Measurements from ENCODE around the gene VDAC2. TPM values are rescaled to one million over a fixed set of nuclear protein-coding genes. Genes with fewer than 3 reads are reported as not detected.
"Not testable (repeated sequence)": the region's sequence is repeated elsewhere in the genome, so short reads cannot be mapped to it uniquely, and the experiment has no call there.

VDAC2 gene
- total RNA-seq, 1 experiment from 2014 or later, result 285 TPM

DNA sequence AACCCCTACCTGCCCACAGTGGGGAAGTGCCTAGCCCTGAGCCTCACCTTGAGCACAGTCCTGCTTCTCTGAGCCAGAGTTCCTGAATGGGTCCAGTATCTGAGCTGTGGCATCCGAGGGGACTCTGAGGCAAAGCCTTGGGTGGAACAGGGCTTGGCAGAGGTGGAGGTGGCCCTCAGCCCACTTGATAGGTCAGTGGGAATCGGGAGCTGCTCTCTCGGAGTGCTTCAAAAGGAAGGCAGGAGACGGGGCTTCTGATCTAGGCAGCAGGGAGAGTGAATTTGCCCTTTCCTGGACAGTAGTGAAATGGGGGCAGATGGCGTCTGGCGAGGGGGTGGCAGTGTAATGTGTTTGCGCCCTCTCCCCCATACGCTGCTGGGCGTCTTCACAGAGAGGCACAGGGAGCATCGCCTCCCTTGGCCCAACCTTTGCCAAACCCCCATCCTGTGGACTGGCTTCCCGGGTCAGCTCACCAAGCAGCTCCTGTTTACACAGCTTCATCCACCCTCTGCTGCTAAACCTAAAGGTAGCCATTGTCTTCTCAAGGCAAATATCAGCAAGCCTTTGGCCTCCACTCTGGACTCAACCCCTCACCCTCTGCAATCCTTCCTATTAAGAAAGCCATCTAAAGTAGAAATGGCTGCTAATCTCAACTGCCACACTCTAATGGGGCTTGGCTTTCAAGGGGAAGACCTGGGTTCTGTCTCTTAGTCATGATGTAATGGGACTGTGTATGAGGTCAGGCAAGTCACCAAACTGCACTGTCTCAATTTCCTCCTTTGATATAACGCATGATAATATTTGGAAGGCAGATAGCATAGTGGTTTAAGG is 21.1 kb upstream of the VDAC2 start:
- no peak overlapping the region for H3K4me3 ChIP-seq
- H3K9me3 ChIP-seq (replicated peaks), result no peaks in the 10 kb centered on the region
- H3K27me3 ChIP-seq, result no peaks in the 10 kb centered on the region
- no peak for DNase-seq
- no peaks in the 10 kb centered on the region for H3K4me1 ChIP-seq
- no peak overlapping the region for H3K27ac ChIP-seq
- no peaks in the 10 kb centered on the region for H3K36me3 ChIP-seq

DNA sequence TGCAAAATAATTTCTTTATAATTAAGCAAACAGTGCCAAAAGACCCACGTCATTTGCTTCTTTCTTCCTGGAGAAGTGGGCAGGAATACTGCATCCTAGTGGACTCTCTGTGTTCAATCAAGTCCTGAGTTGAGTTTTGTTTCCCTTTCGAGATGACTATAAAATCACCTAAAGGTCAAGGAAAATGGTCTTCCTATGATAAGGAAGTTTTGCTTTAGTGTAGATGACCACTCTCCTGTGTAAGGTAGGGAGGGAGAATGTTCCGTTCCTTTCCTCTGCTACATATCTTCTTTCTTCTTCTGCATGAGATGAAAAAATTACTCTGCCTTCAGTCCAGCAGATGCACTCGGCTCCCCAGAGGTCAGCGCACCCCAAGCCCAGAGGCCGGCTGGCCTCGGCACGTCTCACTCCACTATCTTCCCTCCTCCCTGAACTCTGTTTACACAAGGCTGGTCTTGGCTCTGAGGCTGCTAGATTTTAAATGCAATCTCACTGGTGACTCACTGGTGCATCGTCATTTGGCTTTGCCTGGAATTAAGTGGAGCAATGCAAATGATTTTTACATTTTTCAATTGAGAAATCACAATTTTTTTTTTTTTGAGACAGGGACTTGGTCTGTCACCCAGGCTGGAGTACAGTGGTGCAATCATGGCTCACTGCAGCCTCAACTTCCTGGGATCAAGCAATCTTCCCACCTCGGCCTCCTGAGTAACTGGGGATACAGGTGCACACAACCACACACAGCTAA is 18.6 kb upstream of the VDAC2 start:
- no peaks in the 10 kb centered on the region for H3K36me3 ChIP-seq
- DNase-seq, result no peak

DNA sequence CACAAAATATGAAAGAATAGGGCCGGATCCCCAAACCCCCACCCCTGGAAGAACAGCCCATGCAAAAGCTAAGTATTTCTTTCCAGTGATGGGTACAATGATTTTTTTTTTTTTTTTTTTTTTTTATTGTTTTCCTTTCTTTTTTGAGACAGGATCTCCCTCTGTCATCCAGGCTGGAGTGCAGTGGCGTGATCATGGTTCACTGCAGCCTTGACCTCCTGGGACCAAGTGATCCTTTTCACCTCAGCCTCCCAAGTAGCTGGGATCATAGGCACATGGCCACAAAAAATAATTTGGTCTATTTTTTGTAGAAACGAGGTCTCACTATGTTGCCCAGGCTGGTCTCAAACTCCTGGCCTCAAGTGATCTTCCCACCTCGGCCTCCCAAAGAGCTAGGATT is 16.0 kb upstream of the VDAC2 start:
- H3K36me3 ChIP-seq, DNase-seq, H3K27ac ChIP-seq: not testable (repeated sequence)

More for the DNA sequence above, 18.6 kb upstream of the VDAC2 start:
- H3K27ac ChIP-seq, result no peak overlapping the region
- no peaks in the 10 kb centered on the region for H3K27me3 ChIP-seq
- no peak overlapping the region for H3K4me3 ChIP-seq
- no peaks in the 10 kb centered on the region for H3K4me1 ChIP-seq
- no peaks in the 10 kb centered on the region for H3K9me3 ChIP-seq (replicated peaks)

DNA sequence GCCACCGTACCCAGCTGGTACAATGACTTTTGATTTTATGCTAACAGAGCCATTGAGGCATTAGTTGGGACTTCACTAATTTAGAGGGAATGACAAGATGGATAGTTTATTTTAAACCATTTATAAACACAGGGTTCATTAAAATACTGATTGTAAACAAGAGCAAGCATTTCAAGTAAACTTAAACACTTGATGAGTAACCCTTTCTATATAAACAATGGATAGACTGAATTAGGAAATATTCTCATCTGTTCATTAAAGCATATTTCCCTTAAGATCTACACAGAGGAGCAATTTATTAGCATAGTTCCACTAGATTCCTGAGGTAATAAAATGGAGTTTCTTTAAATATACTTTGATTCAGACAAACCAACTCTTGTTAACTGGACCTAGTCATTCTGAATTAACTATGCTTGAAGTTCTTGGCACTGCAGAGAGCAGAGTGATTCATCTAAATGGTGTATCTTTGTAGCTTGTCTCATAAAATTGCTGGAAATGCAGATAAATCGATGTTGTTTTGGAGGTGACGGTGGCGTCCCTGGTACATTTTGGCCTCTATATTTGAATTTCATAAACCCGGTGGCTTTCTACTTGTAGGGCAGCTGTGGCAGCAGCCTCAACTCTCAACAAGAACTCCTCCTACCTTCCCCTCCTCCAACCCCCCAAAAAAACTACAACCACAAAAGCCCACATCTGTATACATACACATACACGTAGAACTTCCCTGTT is 15.4 kb upstream of the VDAC2 start:
- Histone ChIP-seq H3K9me3 (replicated peaks) (no peaks in the 10 kb centered on the region), H3K4me3 (no peak overlapping the region), H3K4me1 (no peaks in the 10 kb centered on the region), H3K27me3 (no peaks in the 10 kb centered on the region), H3K36me3 (no peaks in the 10 kb centered on the region), H3K27ac (no peak overlapping the region)
- no peak for DNase-seq

More for the DNA sequence above, 16.0 kb upstream of the VDAC2 start:
- not testable (repeated sequence) for H3K9me3 ChIP-seq (replicated peaks); H3K4me3 ChIP-seq; H3K4me1 ChIP-seq; H3K27me3 ChIP-seq

DNA sequence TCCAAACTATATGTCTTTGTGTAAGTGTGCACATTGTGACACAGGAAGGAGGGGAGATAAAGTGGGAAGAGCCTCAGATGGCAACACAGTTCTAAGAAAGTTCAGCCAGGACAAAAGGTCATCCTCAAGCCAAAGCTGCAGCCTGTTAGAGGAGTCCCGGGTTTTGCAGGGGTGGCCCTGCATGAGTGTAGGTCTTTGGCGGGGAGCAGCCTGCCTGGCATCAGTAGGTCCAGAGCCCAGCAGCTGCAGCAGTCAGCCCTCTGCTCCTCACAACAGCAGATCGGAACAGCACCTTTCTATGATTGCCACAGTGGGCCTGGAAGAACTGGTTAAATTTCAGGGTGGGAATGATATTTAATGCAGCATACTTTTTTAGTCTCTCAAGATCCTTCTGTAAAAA is 13.5 kb upstream of the VDAC2 start:
- no peak overlapping the region for H3K27ac ChIP-seq
- no peak for DNase-seq
- no peaks in the 10 kb centered on the region for H3K9me3 ChIP-seq (replicated peaks)
- no peaks in the 10 kb centered on the region for H3K27me3 ChIP-seq
- H3K36me3 ChIP-seq, result no peaks in the 10 kb centered on the region
- H3K4me1 ChIP-seq, result no peaks in the 10 kb centered on the region
- no peak overlapping the region for H3K4me3 ChIP-seq

DNA sequence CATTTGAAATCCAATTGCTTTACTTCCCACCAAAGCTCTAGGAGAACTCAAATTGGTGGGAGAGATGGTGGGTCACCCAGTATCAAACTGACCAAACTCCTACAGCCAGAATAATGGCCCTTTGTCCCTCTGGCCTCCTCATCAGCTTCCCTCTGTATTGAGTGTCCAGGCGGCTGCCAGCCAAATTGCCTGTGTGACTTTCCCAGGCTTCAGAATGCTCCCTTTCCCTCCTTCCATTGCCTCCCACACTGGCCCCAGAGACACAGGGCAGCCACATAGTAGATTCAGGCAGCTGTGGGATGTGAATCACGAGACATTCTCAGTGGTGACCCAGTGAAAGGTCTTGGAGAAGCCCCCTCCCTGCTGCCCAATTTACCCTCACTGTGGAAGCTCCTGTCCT is 12.7 kb upstream of the VDAC2 start:
- Histone ChIP-seq H3K36me3 (no peaks in the 10 kb centered on the region), H3K4me3 (no peak overlapping the region), H3K4me1 (no peaks in the 10 kb centered on the region), H3K27ac (no peak overlapping the region), H3K27me3 (no peaks in the 10 kb centered on the region), H3K9me3 (replicated peaks) (no peaks in the 10 kb centered on the region)
- no peak for DNase-seq

DNA sequence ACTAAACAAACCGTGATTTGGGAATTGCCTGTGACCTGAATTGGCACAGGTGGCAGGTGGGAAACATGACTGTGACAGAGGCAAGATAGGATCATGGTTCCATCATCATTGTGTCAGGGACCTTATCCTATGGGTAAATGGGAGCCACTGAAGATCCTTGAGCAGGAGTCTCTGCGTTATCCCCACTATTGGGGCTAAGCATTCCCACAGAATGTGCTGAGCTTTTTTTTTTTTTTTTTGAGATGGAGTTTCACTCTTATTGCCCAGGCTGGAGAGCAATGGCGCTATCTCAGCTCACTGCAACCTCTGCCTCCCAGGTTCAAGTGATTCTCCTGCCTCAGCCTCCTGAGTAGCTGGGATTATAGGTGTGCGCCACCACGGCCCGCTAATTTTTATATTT is 10.6 kb upstream of the VDAC2 start:
- H3K4me1 ChIP-seq; H3K4me3 ChIP-seq; H3K27me3 ChIP-seq; H3K36me3 ChIP-seq; H3K27ac ChIP-seq; DNase-seq; H3K9me3 ChIP-seq (replicated peaks): not testable (repeated sequence)

DNA sequence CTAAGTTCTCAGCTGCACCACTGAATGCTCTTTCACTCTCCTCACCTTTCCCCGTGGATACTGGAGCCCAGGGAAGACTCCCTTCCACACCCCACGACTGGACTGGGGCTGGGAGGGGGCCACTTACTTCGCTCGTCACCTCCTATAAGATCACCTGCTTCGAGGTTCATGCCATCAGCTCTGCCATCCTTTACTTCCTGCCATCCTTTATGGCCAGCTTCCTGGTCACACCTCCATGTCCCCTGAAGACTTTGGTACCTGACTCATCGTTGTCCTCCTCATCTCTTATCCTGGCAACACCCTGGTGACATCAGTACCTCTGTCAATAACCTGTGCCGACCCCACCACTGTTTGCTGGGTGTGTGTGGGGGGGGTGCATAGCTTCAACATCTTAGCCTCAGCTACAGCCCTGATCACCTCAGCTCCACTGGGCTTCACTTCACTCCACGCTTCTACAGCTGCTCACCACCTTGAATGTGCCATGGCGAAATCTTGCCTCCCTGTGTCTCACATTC is 8.7 kb upstream of the VDAC2 start:
- Histone ChIP-seq H3K4me1 (no peaks in the 10 kb centered on the region), H3K36me3 (no peaks in the 10 kb centered on the region), H3K27ac (no peak overlapping the region), H3K27me3 (no peaks in the 10 kb centered on the region), H3K4me3 (no peak overlapping the region), H3K9me3 (replicated peaks) (no peaks in the 10 kb centered on the region)
- no peak for DNase-seq

DNA sequence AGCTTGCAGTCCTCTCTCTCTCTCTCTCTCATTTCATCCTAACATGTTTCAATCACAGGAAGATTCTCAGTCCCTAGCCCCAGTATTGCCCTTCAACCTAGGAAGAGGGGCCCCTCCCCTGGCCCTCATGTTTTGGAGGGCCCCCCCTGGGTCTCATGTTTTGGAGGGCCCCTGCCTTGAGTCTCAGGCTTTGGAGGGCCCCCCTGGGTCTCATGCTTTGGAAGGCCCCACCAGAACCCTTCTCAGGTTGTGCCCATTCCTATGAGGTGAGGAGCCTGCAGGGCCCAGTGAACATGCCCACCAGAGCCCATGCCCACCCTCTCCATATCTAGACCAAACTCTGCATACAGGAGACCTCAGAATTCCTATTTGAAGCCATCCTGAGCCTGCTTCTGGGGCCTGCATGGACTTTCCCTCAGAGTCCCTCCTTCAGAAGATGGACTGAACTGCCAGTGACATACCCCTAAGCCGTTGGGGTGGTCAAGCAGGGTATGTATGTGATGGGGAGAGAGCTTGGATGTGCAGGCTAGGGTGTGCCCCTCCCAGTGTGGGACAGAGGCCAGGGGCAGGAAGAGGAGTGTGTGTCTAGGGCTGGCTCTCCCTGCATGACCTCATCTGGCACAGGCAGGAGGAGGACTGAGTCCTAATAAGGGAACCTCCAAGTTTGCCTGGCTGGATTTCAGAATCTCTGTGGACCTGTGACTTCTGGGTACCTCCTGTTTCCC is 8.1 kb upstream of the VDAC2 start:
- Histone ChIP-seq H3K36me3 (no peaks in the 10 kb centered on the region), H3K9me3 (replicated peaks) (no peaks in the 10 kb centered on the region), H3K4me1 (no peaks in the 10 kb centered on the region), H3K27ac (no peak overlapping the region), H3K27me3 (no peaks in the 10 kb centered on the region), H3K4me3 (no peak overlapping the region)
- DNase-seq, result no peak

DNA sequence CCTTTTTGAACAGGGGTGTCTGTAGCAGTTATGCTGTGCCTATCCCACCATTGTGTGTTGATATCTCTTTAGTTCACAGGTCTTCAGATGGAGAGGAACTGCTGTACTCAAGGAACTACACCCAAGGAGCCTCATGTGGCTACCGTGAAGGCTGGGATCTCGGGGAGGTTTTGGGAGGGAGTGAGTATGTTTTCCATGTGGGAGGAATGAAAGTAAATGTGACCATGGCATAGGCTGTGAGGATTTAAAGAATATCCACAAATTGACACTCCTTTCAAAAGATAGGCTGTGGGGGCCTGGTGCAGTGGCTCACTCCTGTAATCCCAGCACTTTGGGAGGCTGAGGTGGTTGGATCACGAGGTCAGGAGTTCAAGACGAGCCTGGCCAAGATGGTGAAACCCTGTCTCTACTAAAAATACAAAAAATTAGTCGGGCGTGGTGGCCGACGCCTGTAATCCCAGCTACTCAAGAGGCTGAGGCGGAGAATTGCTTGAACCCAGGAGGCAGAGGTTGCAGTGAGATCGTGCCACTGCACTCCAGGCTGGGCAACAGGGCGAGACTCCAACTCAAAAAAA is 7.5 kb upstream of the VDAC2 start:
- not testable (repeated sequence) for DNase-seq; H3K27ac ChIP-seq; H3K4me1 ChIP-seq; H3K4me3 ChIP-seq; H3K27me3 ChIP-seq; H3K36me3 ChIP-seq; H3K9me3 ChIP-seq (replicated peaks)

DNA sequence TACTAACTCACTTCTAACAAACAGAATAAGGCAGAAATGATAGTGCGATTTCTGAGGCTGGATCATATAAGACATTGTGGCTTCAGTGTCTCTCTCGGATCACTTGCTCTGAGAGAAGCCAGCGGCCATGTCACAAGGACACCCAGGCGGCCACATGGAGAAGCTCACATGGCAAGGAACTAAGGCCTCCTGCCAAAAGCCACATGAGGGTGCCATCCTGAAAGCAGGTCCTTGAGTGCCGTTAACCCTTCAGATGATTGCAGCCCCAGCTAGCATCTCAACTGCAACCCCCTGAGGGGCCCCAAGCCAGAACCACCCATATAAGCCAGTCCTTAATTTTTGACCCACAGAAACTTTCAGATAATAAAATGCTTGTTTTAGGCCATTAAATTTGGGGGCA is 6.9 kb upstream of the VDAC2 start:
- H3K27ac ChIP-seq, result no peak overlapping the region
- no peaks in the 10 kb centered on the region for H3K27me3 ChIP-seq
- no peaks in the 10 kb centered on the region for H3K9me3 ChIP-seq (replicated peaks)
- no peak overlapping the region for H3K4me3 ChIP-seq
- H3K36me3 ChIP-seq, result no peaks in the 10 kb centered on the region
- no peak for DNase-seq
- no peaks in the 10 kb centered on the region for H3K4me1 ChIP-seq

DNA sequence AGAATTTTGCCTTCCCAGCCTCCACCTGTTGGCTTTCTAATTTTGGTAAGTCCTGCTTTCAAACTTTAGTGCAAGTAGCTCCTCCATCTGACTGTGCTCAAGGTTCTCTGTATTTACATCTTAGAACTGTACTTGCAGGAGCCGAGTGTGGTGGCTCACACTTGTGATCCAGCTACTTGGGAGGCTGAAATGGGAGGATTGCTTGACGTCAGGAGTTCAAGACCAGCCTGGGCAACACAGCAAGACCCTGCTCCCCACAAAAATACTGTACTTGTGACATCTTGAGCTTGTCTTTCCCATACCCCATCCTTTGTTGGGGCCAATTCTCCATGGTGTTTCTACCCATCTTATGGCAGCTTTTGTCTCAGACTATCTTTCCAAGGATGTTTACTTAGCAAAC is 4.7 kb upstream of the VDAC2 start:
- Histone ChIP-seq H3K36me3 (no peaks in the 10 kb centered on the region), H3K27me3 (no peaks in the 10 kb centered on the region), H3K27ac (no peak overlapping the region), H3K4me3 (no peak overlapping the region), H3K9me3 (replicated peaks) (no peaks in the 10 kb centered on the region), H3K4me1 (no peaks in the 10 kb centered on the region)
- DNase-seq, result no peak

DNA sequence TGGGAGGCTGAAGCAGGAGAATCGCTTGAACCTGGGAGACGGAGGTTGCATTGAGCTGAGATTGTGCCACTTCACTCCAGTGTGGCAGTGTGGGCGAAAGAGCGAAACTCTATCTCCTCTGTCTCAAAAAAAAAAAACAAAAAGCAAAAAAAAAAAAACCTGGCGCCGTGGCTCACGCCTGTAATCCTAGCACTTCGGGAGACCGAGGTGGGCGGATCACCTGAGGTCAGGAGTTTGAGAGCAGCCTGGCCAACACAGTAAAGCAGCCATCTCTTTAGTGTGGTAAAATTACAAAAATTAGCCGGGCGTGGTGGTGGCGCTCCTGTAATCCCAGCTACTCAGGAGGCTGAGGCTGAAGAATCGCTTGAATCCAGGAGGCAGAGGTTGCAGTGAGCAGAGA is 4.0 kb upstream of the VDAC2 start:
- not testable (repeated sequence) for H3K36me3 ChIP-seq; H3K9me3 ChIP-seq (replicated peaks); H3K27ac ChIP-seq; DNase-seq; H3K4me1 ChIP-seq; H3K27me3 ChIP-seq; H3K4me3 ChIP-seq

DNA sequence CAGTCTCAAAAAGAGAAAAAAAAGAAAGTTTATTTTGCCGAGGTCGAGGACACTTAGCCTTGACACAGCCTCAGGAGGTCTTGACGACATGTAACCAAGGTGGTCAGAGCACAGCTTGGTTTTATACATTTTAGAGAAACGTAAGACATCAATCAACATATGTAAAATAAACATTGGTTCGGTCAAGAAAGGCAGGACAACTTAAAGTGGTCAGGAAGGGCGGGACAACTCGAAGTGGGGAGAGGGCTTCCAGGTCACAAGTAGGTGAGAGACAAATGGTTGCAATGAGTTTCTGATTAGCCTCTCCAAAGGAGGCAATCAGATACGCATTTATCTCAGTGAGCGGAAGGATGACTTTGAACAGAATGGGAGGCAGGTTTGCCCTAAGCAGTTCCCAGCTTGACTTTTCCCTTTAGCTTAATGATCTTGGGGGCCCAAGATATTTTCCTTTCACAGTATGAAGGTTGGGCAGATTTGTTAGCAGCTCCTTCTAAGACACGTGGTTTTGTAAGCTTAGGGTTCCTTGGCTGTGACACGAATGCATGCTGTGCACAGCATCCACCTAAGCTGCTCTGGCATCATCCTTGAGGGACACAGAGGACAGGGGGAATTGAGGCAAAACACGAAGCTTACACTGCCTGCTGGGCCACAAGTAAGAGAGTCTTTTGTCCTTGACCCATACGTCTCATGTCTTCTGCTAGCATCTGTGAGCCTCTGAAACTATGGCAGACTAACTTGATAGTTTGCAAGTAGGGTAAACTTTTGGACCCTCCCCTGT is 3.3 kb upstream of the VDAC2 start:
- no peaks in the 10 kb centered on the region for H3K9me3 ChIP-seq (replicated peaks)
- H3K4me1 ChIP-seq, result no peaks in the 10 kb centered on the region
- DNase-seq, result no peak
- peaks cover 9% of the 10 kb centered on the region for H3K36me3 ChIP-seq
- H3K4me3 ChIP-seq, result no peak overlapping the region
- H3K27ac ChIP-seq, result no peak overlapping the region
- no peaks in the 10 kb centered on the region for H3K27me3 ChIP-seq
